Measurements from ENCODE around the gene LCLAT1. TPM values are rescaled to one million over a fixed set of nuclear protein-coding genes. Genes with fewer than 3 reads are reported as not detected.

Gene LCLAT1
- total and polyA plus RNA-seq, 12 donors = 8.0 to 56.4 (median 42.7) TPM

DNA sequence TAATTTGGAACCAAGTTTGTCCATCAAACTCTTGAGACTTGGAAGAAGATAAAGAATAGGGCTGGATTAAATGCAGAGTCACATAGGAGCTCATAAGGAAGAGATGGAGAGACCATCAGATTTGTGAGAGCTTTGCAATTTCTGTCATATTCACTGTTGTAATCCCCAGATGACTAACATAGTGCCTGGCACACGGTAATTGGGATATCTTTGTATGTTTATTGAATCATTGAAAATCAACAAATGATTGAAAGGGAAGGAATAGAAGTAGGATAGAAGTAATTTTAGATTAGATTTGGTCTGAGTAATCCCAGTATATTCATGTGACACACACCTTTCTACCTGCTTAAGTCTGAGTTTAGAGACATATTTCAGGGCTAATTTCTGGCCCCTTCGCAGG, 75.4 kb downstream of the LCLAT1 start:
- TF ChIP-seq, protein P1, sequence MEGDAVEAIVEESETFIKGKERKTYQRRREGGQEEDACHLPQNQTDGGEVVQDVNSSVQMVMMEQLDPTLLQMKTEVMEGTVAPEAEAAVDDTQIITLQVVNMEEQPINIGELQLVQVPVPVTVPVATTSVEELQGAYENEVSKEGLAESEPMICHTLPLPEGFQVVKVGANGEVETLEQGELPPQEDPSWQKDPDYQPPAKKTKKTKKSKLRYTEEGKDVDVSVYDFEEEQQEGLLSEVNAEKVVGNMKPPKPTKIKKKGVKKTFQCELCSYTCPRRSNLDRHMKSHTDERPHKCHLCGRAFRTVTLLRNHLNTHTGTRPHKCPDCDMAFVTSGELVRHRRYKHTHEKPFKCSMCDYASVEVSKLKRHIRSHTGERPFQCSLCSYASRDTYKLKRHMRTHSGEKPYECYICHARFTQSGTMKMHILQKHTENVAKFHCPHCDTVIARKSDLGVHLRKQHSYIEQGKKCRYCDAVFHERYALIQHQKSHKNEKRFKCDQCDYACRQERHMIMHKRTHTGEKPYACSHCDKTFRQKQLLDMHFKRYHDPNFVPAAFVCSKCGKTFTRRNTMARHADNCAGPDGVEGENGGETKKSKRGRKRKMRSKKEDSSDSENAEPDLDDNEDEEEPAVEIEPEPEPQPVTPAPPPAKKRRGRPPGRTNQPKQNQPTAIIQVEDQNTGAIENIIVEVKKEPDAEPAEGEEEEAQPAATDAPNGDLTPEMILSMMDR (IDR thresholded peaks at IDR 0.05) = no peak
- H3K4me3 ChIP-seq = no peak overlapping the region
- peaks cover 0 to 6% (median 0%) of the 10 kb centered on the region in 9 donors for H3K4me1 ChIP-seq
- peaks cover 0 to 30% (median 4%) of the 10 kb centered on the region in 11 donors for H3K9me3 ChIP-seq
- H3K27ac ChIP-seq = no peak overlapping the region
- ATAC-seq = no peak
- intact Hi-C loops (cut with DNase I) = loop anchor here in 1 of 10 donors (10.0 kb wide), 1 partner anchor 162 kb away; no protein-coding TSS in a partner anchor
- H3K36me3 ChIP-seq = peaks cover 0 to 40% (median 11%) of the 10 kb centered on the region in 9 donors
- DNase-seq = no peak
- WGBS, 2 donors = 88% methylated on average over 2 of the region's 2 CpGs
- no peaks in the 10 kb centered on the region for H3K27me3 ChIP-seq

DNA sequence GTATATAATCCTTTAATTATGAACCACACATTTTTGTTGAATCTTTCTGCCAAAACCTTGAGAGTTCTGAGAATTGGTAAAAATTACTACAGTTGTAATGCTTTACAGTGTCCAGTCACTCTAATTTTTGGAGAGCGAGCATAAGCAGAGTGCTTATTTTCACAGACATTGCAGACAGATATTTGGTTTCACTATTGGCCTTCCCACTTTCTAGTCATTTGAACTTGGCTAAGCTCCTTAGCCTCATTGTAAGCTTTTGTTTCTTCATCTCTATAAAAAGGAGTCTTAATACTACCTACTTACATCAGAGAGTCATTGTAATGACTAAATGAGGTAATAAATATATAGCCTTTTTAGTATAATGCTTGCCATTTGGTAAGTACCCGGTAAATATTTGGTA, 80.4 kb downstream of the LCLAT1 start:
- H3K27ac ChIP-seq = peak overlapping the region in 1 of 10 donors; percentile 2
- peaks cover 0 to 22% (median 0%) of the 10 kb centered on the region in 11 donors for H3K9me3 ChIP-seq
- no peak overlapping the region for H3K4me3 ChIP-seq
- WGBS, 2 donors = 93 to 94% methylated on average over 2 of the region's 2 CpGs
- ATAC-seq (no peak), DNase-seq (no peak)
- intact Hi-C loops (cut with DNase I) = loop anchor here in 1 of 10 donors (10.0 kb wide), 1 partner anchor 157 kb away; no protein-coding TSS in a partner anchor
- peaks cover 0 to 32% (median 9%) of the 10 kb centered on the region in 9 donors for H3K4me1 ChIP-seq
- no peaks in the 10 kb centered on the region for H3K27me3 ChIP-seq
- H3K36me3 ChIP-seq = peaks cover 0 to 21% (median 4%) of the 10 kb centered on the region in 9 donors
- TF ChIP-seq, protein P1 (IDR thresholded peaks at IDR 0.05) = no peak

DNA sequence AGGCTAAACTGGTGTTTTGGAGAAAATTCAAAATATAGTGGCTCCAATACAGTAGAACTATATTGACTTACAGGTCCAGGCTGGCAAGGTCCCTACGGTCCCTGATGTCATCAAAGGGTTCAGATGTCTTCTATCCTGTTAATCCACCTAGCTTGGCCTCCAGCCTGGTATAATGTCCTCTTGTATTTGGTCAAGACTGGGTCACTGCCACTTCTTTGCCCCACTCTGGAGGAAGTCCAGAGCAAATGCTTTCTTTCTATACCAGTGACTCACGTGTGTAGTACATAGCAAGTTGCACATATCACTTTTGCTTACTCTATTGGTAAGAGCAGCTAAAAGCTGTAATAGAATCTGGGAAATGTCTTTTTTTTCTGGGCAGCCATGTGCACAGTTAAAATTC, 80.8 kb downstream of the LCLAT1 start:
- TF ChIP-seq, protein P1 (IDR thresholded peaks at IDR 0.05) = no peak
- 89 to 94% methylated on average over 2 of the region's 2 CpGs for WGBS, 2 donors
- ATAC-seq = no peak
- no peaks in the 10 kb centered on the region for H3K27me3 ChIP-seq
- H3K4me3 ChIP-seq = no peak overlapping the region
- intact Hi-C loops (cut with DNase I) = loop anchor here in 1 of 10 donors (10.0 kb wide), 1 partner anchor 157 kb away; no protein-coding TSS in a partner anchor
- no peak for DNase-seq
- peaks cover 0 to 22% (median 0%) of the 10 kb centered on the region in 11 donors for H3K9me3 ChIP-seq
- peaks cover 0 to 32% (median 9%) of the 10 kb centered on the region in 9 donors for H3K4me1 ChIP-seq
- no peak overlapping the region for H3K27ac ChIP-seq
- H3K36me3 ChIP-seq = peaks cover 0 to 22% (median 5%) of the 10 kb centered on the region in 9 donors

DNA sequence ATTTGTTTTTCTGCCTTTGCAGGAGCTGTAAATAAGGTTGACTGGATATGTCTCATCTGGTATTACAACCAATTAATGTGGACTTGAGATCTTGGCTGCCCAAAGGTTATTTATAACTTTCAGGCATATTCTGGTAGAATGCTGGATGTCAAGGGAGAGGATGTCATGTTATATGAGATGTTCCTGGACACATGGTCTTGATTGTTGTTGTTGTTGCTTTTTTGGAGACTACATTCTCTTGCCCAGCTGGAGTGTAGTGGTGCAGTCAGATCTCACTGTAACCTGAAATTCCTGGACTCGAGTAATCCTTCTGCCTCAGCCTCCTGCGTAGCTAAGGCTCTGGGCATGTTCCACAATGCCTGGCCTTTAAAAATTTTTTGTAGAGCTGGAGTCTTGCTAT, 83.3 kb downstream of the LCLAT1 start:
- H3K27me3 ChIP-seq = no peaks in the 10 kb centered on the region
- ATAC-seq (peak in 3 of 8 donors; percentile 26 to 64 (median 57)), DNase-seq (no peak)
- no peak overlapping the region for H3K27ac ChIP-seq
- no peak overlapping the region for H3K4me3 ChIP-seq
- H3K9me3 ChIP-seq = peaks cover 0 to 16% (median 0%) of the 10 kb centered on the region in 11 donors
- H3K36me3 ChIP-seq = peaks cover 0 to 44% (median 21%) of the 10 kb centered on the region in 9 donors
- TF ChIP-seq, protein P1 (IDR thresholded peaks at IDR 0.05) = no peak
- 93% methylated on average over 2 of the region's 2 CpGs for WGBS, 2 donors
- H3K4me1 ChIP-seq = peaks cover 0 to 32% (median 9%) of the 10 kb centered on the region in 9 donors
- intact Hi-C loops (cut with DNase I) = no loop called here

Data from heart right ventricle (tissue), 16 donors.